ENCODE measurements around the gene HSFX1.

DNA sequence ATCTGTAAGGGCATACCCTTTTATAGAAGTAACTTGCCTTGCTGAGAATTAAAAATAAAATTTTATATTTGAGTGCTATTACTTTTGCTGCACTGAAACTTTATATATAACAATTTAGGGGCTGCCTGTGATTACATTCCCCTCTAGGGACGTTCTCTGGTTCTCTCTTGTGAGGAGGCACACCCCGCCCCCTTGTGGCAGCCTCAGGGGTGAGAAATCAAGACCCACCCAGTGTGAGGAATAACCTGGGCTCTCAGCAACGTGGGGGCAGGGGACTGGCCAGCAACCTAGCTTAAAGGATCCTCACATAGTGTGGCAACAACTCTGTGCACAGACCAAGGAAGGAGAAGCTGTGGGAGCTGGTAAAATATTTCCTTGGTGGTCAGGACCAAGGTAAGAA lies 51.6 kb downstream of the HSFX1 start:
- TF ChIP-seq, protein P1, sequence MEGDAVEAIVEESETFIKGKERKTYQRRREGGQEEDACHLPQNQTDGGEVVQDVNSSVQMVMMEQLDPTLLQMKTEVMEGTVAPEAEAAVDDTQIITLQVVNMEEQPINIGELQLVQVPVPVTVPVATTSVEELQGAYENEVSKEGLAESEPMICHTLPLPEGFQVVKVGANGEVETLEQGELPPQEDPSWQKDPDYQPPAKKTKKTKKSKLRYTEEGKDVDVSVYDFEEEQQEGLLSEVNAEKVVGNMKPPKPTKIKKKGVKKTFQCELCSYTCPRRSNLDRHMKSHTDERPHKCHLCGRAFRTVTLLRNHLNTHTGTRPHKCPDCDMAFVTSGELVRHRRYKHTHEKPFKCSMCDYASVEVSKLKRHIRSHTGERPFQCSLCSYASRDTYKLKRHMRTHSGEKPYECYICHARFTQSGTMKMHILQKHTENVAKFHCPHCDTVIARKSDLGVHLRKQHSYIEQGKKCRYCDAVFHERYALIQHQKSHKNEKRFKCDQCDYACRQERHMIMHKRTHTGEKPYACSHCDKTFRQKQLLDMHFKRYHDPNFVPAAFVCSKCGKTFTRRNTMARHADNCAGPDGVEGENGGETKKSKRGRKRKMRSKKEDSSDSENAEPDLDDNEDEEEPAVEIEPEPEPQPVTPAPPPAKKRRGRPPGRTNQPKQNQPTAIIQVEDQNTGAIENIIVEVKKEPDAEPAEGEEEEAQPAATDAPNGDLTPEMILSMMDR (IDR thresholded peaks at IDR 0.05): no peak
- TF ChIP-seq POLR2A (IDR thresholded peaks at IDR 0.05): no peak
- no peak for TF ChIP-seq EP300 (IDR thresholded peaks at IDR 0.05)
